ENCODE measurements around the gene EREG. TPM values are rescaled to one million over a fixed set of nuclear protein-coding genes. Genes with fewer than 3 reads are reported as not detected.
A peak's percentile ranks its signal among the peaks of the same experiment; 100 is the strongest.

EREG gene
- total RNA-seq, 1 donor from 2014 or later: 0.30 TPM

DNA sequence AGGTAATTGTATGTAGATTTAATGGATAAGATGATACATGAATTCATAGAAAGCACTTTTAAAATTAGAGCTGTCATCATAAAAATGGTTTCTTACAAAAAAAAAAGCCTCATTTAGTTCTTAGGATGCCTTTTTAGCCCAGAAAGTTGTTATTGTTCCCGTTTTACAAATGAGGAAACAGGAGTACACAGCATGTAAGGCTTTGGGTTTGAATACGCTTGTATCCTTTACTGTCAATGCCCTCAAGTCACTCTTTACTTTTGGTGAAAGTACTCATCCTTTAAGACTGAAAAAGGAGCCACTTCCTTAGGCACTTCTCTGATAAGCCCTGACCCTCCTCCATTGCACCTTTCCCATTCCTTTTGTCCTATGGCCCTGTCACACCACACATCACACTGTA is 4.9 kb downstream of the EREG start:
- Histone ChIP-seq H3K4me1 (ENCODE audit: insufficient read depth, low read length) (peaks cover 12% of the 10 kb centered on the region), H3K27me3 (ENCODE audit: insufficient read depth, low read length) (no peaks in the 10 kb centered on the region), H3K4me2 (ENCODE audit: low read length) (no peak overlapping the region), H3K27ac (ENCODE audit: low read depth, low read length) (no peak overlapping the region), H3K36me3 (ENCODE audit: insufficient read depth, low read length) (no peaks in the 10 kb centered on the region), H2AFZ (ENCODE audit: low read depth, low read length) (no peak overlapping the region), H3K4me3 (ENCODE audit: insufficient read depth, low read depth, low read length) (no peak overlapping the region), H4K20me1 (ENCODE audit: insufficient read depth, low read length) (no peaks in the 10 kb centered on the region), H3K9ac (ENCODE audit: low read length) (no peak overlapping the region), H3K79me2 (ENCODE audit: insufficient read depth, low read length) (no peaks in the 10 kb centered on the region), H3K9me3 (ENCODE audit: insufficient read depth, low read depth, low read length) (no peaks in the 10 kb centered on the region)
- FAIRE-seq (no peak), DNase-seq (ENCODE audit: low read depth) (no peak)
- TF ChIP-seq CTCF (IDR thresholded peaks at IDR 0.05; ENCODE audit: insufficient read depth, low read depth, low read length): no peak
- no peaks in the 10 kb centered on the region for H3K27me3 Mint-ChIP-seq (ENCODE audit: low read depth, unreplicated experiment)
- no peak overlapping the region for H3K4me3 Mint-ChIP-seq (ENCODE audit: unreplicated experiment)
- H3K36me3 Mint-ChIP-seq (ENCODE audit: low read depth, unreplicated experiment): no peaks in the 10 kb centered on the region
- H3K4me1 Mint-ChIP-seq (ENCODE audit: low read depth, unreplicated experiment): peaks cover 5% of the 10 kb centered on the region
- no peaks in the 10 kb centered on the region for H3K9me3 Mint-ChIP-seq (ENCODE audit: unreplicated experiment)
- no peak overlapping the region for H3K27ac Mint-ChIP-seq (ENCODE audit: unreplicated experiment)

GRCh38 chr4:74370912-74371311 is 6.0 kb downstream of the EREG start:
- TF ChIP-seq EZH2 (IDR thresholded peaks at IDR 0.05; ENCODE audit: insufficient read depth, low read length) (no peak), CTCF (IDR thresholded peaks at IDR 0.05; ENCODE audit: insufficient read depth, low read depth, low read length) (peak; percentile 88)
- Histone ChIP-seq H3K4me1 (ENCODE audit: insufficient read depth, low read length) (peaks cover 10% of the 10 kb centered on the region), H3K27ac (ENCODE audit: low read depth, low read length) (no peak overlapping the region), H3K79me2 (ENCODE audit: insufficient read depth, low read length) (no peaks in the 10 kb centered on the region), H3K9ac (ENCODE audit: low read length) (no peak overlapping the region), H3K9me3 (ENCODE audit: insufficient read depth, low read depth, low read length) (no peaks in the 10 kb centered on the region), H2AFZ (ENCODE audit: low read depth, low read length) (no peak overlapping the region), H3K4me3 (ENCODE audit: insufficient read depth, low read depth, low read length) (no peak overlapping the region), H3K27me3 (ENCODE audit: insufficient read depth, low read length) (no peaks in the 10 kb centered on the region), H4K20me1 (ENCODE audit: insufficient read depth, low read length) (no peaks in the 10 kb centered on the region), H3K4me2 (ENCODE audit: low read length) (no peak overlapping the region), H3K36me3 (ENCODE audit: insufficient read depth, low read length) (no peaks in the 10 kb centered on the region)
- H3K4me1 Mint-ChIP-seq (ENCODE audit: low read depth, unreplicated experiment): peaks cover 5% of the 10 kb centered on the region
- H3K9me3 Mint-ChIP-seq (ENCODE audit: unreplicated experiment): no peaks in the 10 kb centered on the region
- DNase-seq (ENCODE audit: low read depth) (peak; percentile 25), FAIRE-seq (no peak)
- H3K4me3 Mint-ChIP-seq (ENCODE audit: unreplicated experiment): no peak overlapping the region
- no peaks in the 10 kb centered on the region for H3K27me3 Mint-ChIP-seq (ENCODE audit: low read depth, unreplicated experiment)
- H3K27ac Mint-ChIP-seq (ENCODE audit: unreplicated experiment): no peak overlapping the region
- H3K36me3 Mint-ChIP-seq (ENCODE audit: low read depth, unreplicated experiment): no peaks in the 10 kb centered on the region

DNA sequence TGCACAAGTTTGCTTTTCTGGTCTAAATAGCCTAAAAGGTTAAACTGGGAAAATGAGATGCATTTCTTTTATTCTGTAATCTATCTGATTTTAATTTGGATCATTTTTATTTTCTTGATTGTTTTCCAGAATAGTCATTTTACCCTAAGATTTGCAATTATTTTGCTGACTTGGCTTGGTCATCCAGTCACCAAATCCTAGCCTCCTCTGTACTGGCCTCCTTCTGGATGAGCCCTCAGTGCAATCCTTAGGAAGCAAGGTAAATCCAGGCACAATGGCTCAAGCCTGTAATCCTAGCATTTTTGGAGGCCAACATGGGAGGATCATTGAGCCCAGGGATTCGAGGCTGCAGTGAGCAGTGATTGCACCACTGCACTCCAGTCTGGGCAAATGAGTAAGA is 9.2 kb downstream of the EREG start:
- peaks cover 5% of the 10 kb centered on the region for H3K4me1 Mint-ChIP-seq (ENCODE audit: low read depth, unreplicated experiment)
- no peak for DNase-seq (ENCODE audit: low read depth)
- no peaks in the 10 kb centered on the region for H3K27me3 Mint-ChIP-seq (ENCODE audit: low read depth, unreplicated experiment)
- H3K9me3 Mint-ChIP-seq (ENCODE audit: unreplicated experiment): no peaks in the 10 kb centered on the region
- H4K20me1 ChIP-seq (ENCODE audit: insufficient read depth, low read length): no peaks in the 10 kb centered on the region
- no peaks in the 10 kb centered on the region for H3K27me3 ChIP-seq (ENCODE audit: insufficient read depth, low read length)
- H3K4me3 ChIP-seq (ENCODE audit: insufficient read depth, low read depth, low read length): no peak overlapping the region
- no peaks in the 10 kb centered on the region for H3K36me3 ChIP-seq (ENCODE audit: insufficient read depth, low read length)
- H3K4me1 ChIP-seq (ENCODE audit: insufficient read depth, low read length): peaks cover 10% of the 10 kb centered on the region
- H3K4me2 ChIP-seq (ENCODE audit: low read length): peak overlapping the region; percentile 72
- H3K27ac ChIP-seq (ENCODE audit: low read depth, low read length): peak overlapping the region; percentile 14
- H3K9me3 ChIP-seq (ENCODE audit: insufficient read depth, low read depth, low read length): no peaks in the 10 kb centered on the region
- H3K36me3 Mint-ChIP-seq (ENCODE audit: low read depth, unreplicated experiment): no peaks in the 10 kb centered on the region
- no peak overlapping the region for H3K9ac ChIP-seq (ENCODE audit: low read length)
- no peak overlapping the region for H2AFZ ChIP-seq (ENCODE audit: low read depth, low read length)
- FAIRE-seq: no peak
- H3K27ac Mint-ChIP-seq (ENCODE audit: unreplicated experiment): no peak overlapping the region
- no peaks in the 10 kb centered on the region for H3K79me2 ChIP-seq (ENCODE audit: insufficient read depth, low read length)
- H3K4me3 Mint-ChIP-seq (ENCODE audit: unreplicated experiment): no peak overlapping the region
- TF ChIP-seq CTCF (IDR thresholded peaks at IDR 0.05; ENCODE audit: insufficient read depth, low read depth, low read length): no peak
- TF ChIP-seq EZH2 (IDR thresholded peaks at IDR 0.05; ENCODE audit: insufficient read depth, low read length): no peak

All from astrocyte (in vitro differentiated cells and primary cell).